Naive thymus-derived CD4-positive, alpha-beta T cell (primary cell): ENCODE measurements around the gene DYNLT2B. TPM values are rescaled to one million over a fixed set of nuclear protein-coding genes. Genes with fewer than 3 reads are reported as not detected.
"Not testable (repeated sequence)": the region's sequence is repeated elsewhere in the genome, so short reads cannot be mapped to it uniquely, and the experiment has no call there.

Experiments used
- ATAC-seq: fragments of 150-1000 bp; cut with Tn5 transposase; 2 replicates; pipeline ENCODE4 v1.10.0; 2021; ENCODE audit warnings: mild to moderate bottlenecking, moderate library complexity
- CTCF ChIA-PET: fragments of 350-600 bp; sonication (Branson Sonifier 250); formaldehyde crosslinking; loops from one replicate; lab custom pipeline; 2021; ENCODE audit warnings: antibody characterized with exemption; lab: Charles Lee
- POLR2A ChIA-PET: fragments of 350-600 bp; sonication (Branson Sonifier 250); formaldehyde crosslinking; loops from one replicate; lab custom pipeline; 2021; ENCODE audit warnings: antibody characterized with exemption, inconsistent platforms; lab: Charles Lee
- DNase-seq, 9 donors: peaks; one replicate each; pipeline versions ENCODE4 v3.0.0 to v3.0.0-alpha.2; 2020 to 2022; ENCODE audit warnings: mixed read lengths in 1 of 9
- H3K27ac ChIP-seq: one replicate; pipeline ENCODE4 v1.7.0; 2013; ENCODE audit warnings: mild to moderate bottlenecking, low read depth, low read length, moderate library complexity
- H3K27me3 ChIP-seq, 2 donors: one replicate each; pipeline ENCODE4 v1.7.0; 2013; ENCODE audit warnings: low read length in 2 of 2, mild to moderate bottlenecking in 2 of 2, moderate library complexity in 2 of 2; ENCODE audit not compliant: control insufficient read depth in 2 of 2, insufficient read depth in 2 of 2
- H3K36me3 ChIP-seq, 3 experiments: 1 replicate in 2 of 3; 2 replicates in 1 of 3; pipeline ENCODE4 v1.7.0; 2013; ENCODE audit warnings: low read length in 3 of 3, mild to moderate bottlenecking in 3 of 3, moderate library complexity in 1 of 3; ENCODE audit not compliant: insufficient read depth in 3 of 3, control insufficient read depth in 2 of 3
- H3K4me1 ChIP-seq, 2 donors: one replicate each; pipeline ENCODE4 v1.7.0; 2013; ENCODE audit warnings: low read length in 2 of 2, mild to moderate bottlenecking in 2 of 2, moderate library complexity in 1 of 2; ENCODE audit not compliant: control insufficient read depth in 2 of 2, insufficient read depth in 2 of 2
- H3K4me3 ChIP-seq: 2 replicates; pipeline ENCODE4 v1.7.0; 2013; ENCODE audit warnings: mild to moderate bottlenecking, low read length
- H3K9me3 ChIP-seq, 3 experiments: 1 replicate in 2 of 3; 2 replicates in 1 of 3; pipeline ENCODE4 v1.7.0; 2013; ENCODE audit warnings: low read length in 3 of 3; ENCODE audit not compliant: control insufficient read depth in 2 of 3
- H3K27ac Mint-ChIP-seq, 9 donors: one replicate each; pipeline ENCODE4 v1.8.0; 2020 to 2022; ENCODE audit warnings: mixed read lengths in 9 of 9, mild to moderate bottlenecking in 8 of 9, moderate library complexity in 5 of 9, inconsistent platforms in 2 of 9
- H3K27me3 Mint-ChIP-seq, 5 donors: one replicate each; pipeline ENCODE4 v1.8.0; 2021 to 2022; ENCODE audit warnings: mixed read lengths in 5 of 5, mild to moderate bottlenecking in 1 of 5
- H3K36me3 Mint-ChIP-seq, 5 donors: one replicate each; pipeline ENCODE4 v1.8.0; 2020 to 2022; ENCODE audit warnings: mixed read lengths in 5 of 5, mild to moderate bottlenecking in 3 of 5, inconsistent platforms in 1 of 5
- H3K4me1 Mint-ChIP-seq, 7 donors: one replicate each; pipeline ENCODE4 v1.8.0; 2020 to 2022; ENCODE audit warnings: mixed read lengths in 7 of 7, mild to moderate bottlenecking in 3 of 7, inconsistent platforms in 1 of 7
- H3K4me3 Mint-ChIP-seq, 10 donors: one replicate each; pipeline ENCODE4 v1.8.0; 2020 to 2022; ENCODE audit warnings: mild to moderate bottlenecking in 10 of 10, mixed read lengths in 10 of 10, moderate library complexity in 6 of 10, inconsistent platforms in 2 of 10
- H3K9me3 Mint-ChIP-seq, 11 donors: one replicate each; pipeline ENCODE4 v1.8.0; 2020 to 2022; ENCODE audit warnings: mixed read lengths in 11 of 11, mild to moderate bottlenecking in 4 of 11, inconsistent platforms in 1 of 11, moderate library complexity in 1 of 11
- intact Hi-C, 2 donors: fragments of 100-400 bp; cut with micrococcal nuclease; formaldehyde crosslinking; loops; one replicate each; pipeline ENCODE4 v1.15.1; 2023
- polyA plus RNA-seq, 2 donors: library from polyadenylated mRNA; unstranded; fragments of 300-500 nt; fragmentation: Illumina TruSeq; gene quantifications; one replicate each; pipeline ENCODE4 v1.2.3, GENCODE V29; 2021
- total RNA-seq, 6 experiments: library from RNA in 5 of 6; stranded (reverse) in 5 of 6; gene quantifications; 1 replicate in 5 of 6; 2 replicates in 1 of 6; pipeline ENCODE4 v1.2.3 and lab custom pipeline; 2021 to 2026

The DYNLT2B gene
- total and polyA plus RNA-seq, 7 experiments from 2014 or later = 3.3 to 20.8 (median 5.1) TPM

DNA sequence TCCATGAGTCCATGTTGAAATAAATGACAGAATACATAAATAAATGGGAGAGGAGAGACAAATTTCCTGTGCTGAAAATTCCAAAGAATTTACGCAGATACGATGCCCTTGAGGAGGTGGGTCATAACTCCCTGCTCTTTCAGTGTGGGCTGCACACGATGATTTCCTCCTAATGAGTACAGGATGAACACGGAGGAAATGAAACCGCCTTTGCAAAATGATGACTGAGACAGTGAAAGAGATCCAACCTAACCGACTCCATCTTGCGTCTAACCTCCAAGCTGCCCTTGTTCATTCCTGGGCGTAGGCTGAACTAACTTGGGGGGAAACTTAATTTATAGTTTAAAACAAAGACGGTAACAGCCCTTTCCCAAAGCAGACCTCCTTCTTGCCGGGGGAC is 15.5 kb downstream of the DYNLT2B start:
- peaks cover 5 to 29% (median 17%) of the 10 kb centered on the region in 5 donors for H3K36me3 Mint-ChIP-seq
- H3K4me1 Mint-ChIP-seq, POLR2A ChIA-PET, CTCF ChIA-PET, H3K4me3 ChIP-seq, H3K27ac ChIP-seq, DNase-seq, H3K36me3 ChIP-seq, H3K27me3 ChIP-seq, ATAC-seq, intact Hi-C loops, H3K27me3 Mint-ChIP-seq, H3K4me3 Mint-ChIP-seq, H3K9me3 ChIP-seq, H3K4me1 ChIP-seq, H3K9me3 Mint-ChIP-seq, H3K27ac Mint-ChIP-seq: not testable (repeated sequence)

GRCh38 chr3:196298521-196298920 is 19.5 kb downstream of the DYNLT2B start:
- Histone ChIP-seq H3K27me3 (no peaks in the 10 kb centered on the region), H3K4me3 (no peak overlapping the region), H3K27ac (no peak overlapping the region), H3K9me3 (no peaks in the 10 kb centered on the region), H3K36me3 (no peaks in the 10 kb centered on the region), H3K4me1 (no peaks in the 10 kb centered on the region)
- H3K9me3 Mint-ChIP-seq = no peaks in the 10 kb centered on the region
- ChIA-PET POLR2A (interaction anchor here (1.2 kb wide), 1 partner anchor 10 kb away, joined by 3 read pairs; no protein-coding TSS in a partner anchor), CTCF (interaction anchor here (1.2 kb wide), 1 partner anchor 271 kb away, joined by 4 read pairs; no protein-coding TSS in a partner anchor)
- intact Hi-C loops = no loop called here
- DNase-seq (no peak), ATAC-seq (no peak)
- no peaks in the 10 kb centered on the region for H3K4me1 Mint-ChIP-seq
- no peak overlapping the region for H3K4me3 Mint-ChIP-seq
- H3K27ac Mint-ChIP-seq = no peak overlapping the region
- H3K36me3 Mint-ChIP-seq = peaks cover 5 to 25% (median 16%) of the 10 kb centered on the region in 5 donors
- H3K27me3 Mint-ChIP-seq = no peaks in the 10 kb centered on the region

- H3K4me1 ChIP-seq = no peaks in the 10 kb centered on the region
- H3K27ac ChIP-seq = no peak overlapping the region
Observed at GRCh38 chr3:196292286-196292923, 25.6 kb downstream of the DYNLT2B start.

GRCh38 chr3:196288141-196288460 is 29.9 kb downstream of the DYNLT2B start:
- Mint-ChIP-seq H3K4me3 (peak overlapping the region; percentile 98 to 100 (median 99)), H3K27ac (peak overlapping the region in 7 of 9 donors; percentile 59 to 98 (median 95)), H3K27me3 (peaks cover 0 to 2% (median 0%) of the 10 kb centered on the region in 5 donors), H3K4me1 (peaks cover 20 to 56% (median 46%) of the 10 kb centered on the region in 7 donors), H3K9me3 (no peaks in the 10 kb centered on the region), H3K36me3 (peaks cover 0 to 16% (median 4%) of the 10 kb centered on the region in 5 donors)
- no peaks in the 10 kb centered on the region for H3K27me3 ChIP-seq
- intact Hi-C loops = no loop called here
- ChIA-PET POLR2A (interaction anchor here (0.6 to 3.5 kb wide), 4 partner anchors 10 to 30 kb away, joined by 3 to 22 read pairs (median 3); partner anchors contain the start of gene DYNLT2B), CTCF (no interaction called here)
- DNase-seq (peak in 3 of 9 donors; percentile 22 to 41 (median 33)), ATAC-seq (no peak)
- peaks cover 12 to 15% of the 10 kb centered on the region in 2 donors for H3K4me1 ChIP-seq
- no peaks in the 10 kb centered on the region for H3K9me3 ChIP-seq
- H3K36me3 ChIP-seq = peaks cover 0 to 10% (median 0%) of the 10 kb centered on the region in 3 experiments
- H3K4me3 ChIP-seq = peak overlapping the region; percentile 99
- H3K27ac ChIP-seq = peak overlapping the region; percentile 84

More at GRCh38 chr3:196292286-196292923, 25.6 kb downstream of the DYNLT2B start:
- H3K9me3 ChIP-seq = no peaks in the 10 kb centered on the region
- ATAC-seq (no peak), DNase-seq (no peak)
- intact Hi-C loops = no loop called here
- H3K36me3 ChIP-seq = peaks cover 0 to 6% (median 0%) of the 10 kb centered on the region in 3 experiments
- Mint-ChIP-seq H3K9me3 (no peaks in the 10 kb centered on the region), H3K27me3 (peaks cover 0 to 2% (median 0%) of the 10 kb centered on the region in 5 donors), H3K27ac (peak overlapping the region in 3 of 9 donors; percentile 19 to 51 (median 26)), H3K4me3 (no peak overlapping the region), H3K36me3 (peaks cover 0 to 10% (median 4%) of the 10 kb centered on the region in 5 donors), H3K4me1 (peaks cover 1 to 17% (median 11%) of the 10 kb centered on the region in 7 donors)
- ChIA-PET CTCF (no interaction called here), POLR2A (no interaction called here)
- no peaks in the 10 kb centered on the region for H3K27me3 ChIP-seq
- H3K4me3 ChIP-seq = no peak overlapping the region

DNA sequence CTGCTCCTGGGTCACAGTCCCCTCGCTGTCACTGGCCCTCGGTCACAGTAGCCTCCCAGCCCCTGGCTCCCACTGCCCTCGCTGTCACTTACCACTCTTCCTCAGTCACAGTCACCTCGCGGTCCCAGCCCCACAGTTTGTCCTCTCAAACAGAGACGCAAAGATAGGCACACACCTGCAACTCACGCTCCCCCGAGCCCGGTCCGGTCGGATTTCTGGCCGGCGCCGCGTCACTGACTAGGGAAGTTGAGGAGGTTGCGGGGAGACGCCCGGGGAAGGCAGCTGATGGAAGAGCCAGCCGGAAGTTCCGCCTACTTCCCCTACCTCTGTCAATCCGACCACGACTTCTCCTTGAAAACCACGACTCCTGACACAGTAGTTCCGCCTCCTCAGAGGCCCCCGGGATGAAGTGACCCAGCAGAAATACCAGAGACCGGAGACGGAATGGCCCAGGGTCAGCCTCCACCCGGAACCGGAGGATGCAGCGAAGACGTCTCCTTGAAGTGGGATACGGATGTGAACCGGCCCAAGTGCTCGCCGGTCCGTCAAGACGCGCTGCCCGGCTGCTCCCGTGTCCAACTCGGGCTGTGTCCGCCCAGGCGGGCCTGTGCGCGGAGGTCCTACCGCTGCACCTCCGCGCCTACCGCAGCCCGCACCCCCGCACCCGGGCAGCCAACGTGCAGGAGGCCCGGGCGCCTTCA is 30.4 kb downstream of the DYNLT2B start, which contains the start of gene PCYT1A:
PCYT1A (minus strand) TSS at position 287 of the 701 bp plus-strand sequence. CDS start 17,195 bp downstream, outside the sequence.
- ChIA-PET POLR2A (interaction anchor here (0.5 to 3.5 kb wide), 4 partner anchors 11 to 30 kb away, joined by 3 to 22 read pairs (median 3); partner anchors contain the start of gene DYNLT2B), CTCF (no interaction called here)
- Histone ChIP-seq H3K27ac (peak within 1 kb of the TSS; percentile 84), H3K4me3 (peak within 1 kb of the TSS; percentile 99), H3K4me1 (peaks cover 12 to 15% of the 10 kb centered on the region in 2 donors), H3K9me3 (no peaks in the 10 kb centered on the region), H3K36me3 (peaks cover 0 to 10% (median 0%) of the 10 kb centered on the region in 3 experiments), H3K27me3 (no peaks in the 10 kb centered on the region)
- peak within 1 kb of the TSS; percentile 98 to 100 (median 99) for H3K4me3 Mint-ChIP-seq
- H3K27me3 Mint-ChIP-seq = peaks cover 0 to 2% (median 0%) of the 10 kb centered on the region in 5 donors
- peaks cover 20 to 56% (median 46%) of the 10 kb centered on the region in 7 donors for H3K4me1 Mint-ChIP-seq
- intact Hi-C loops = loop anchor here (1.0 kb wide), 7 partner anchors 8 to 580 kb away; partner anchors contain the start of genes DYNLT2B (in 2 of the 2), RNF168 (in 1 of the 2), SENP5 (in 1 of the 2) and UBXN7 (in 1 of the 2)
- DNase-seq (peak; percentile 48 to 75 (median 65)), ATAC-seq (peak; percentile 93)
- peak within 1 kb of the TSS; percentile 92 to 98 (median 97) for H3K27ac Mint-ChIP-seq
- no peaks in the 10 kb centered on the region for H3K9me3 Mint-ChIP-seq
- H3K36me3 Mint-ChIP-seq = peaks cover 0 to 15% (median 4%) of the 10 kb centered on the region in 5 donors

GRCh38 chr3:196287090-196287439 is 31.0 kb downstream of the DYNLT2B start:
- CTCF ChIA-PET = no interaction called here
- H3K9me3 ChIP-seq = no peaks in the 10 kb centered on the region

More at GRCh38 chr3:196287090-196287439, 31.0 kb downstream of the DYNLT2B start:
- ATAC-seq (peak; percentile 26), DNase-seq (peak in 3 of 9 donors; percentile 4 to 32 (median 5))
- intact Hi-C loops = loop anchor here (1.0 kb wide), 7 partner anchors 8 to 580 kb away; partner anchors contain the start of genes DYNLT2B (in 2 of the 2), RNF168 (in 1 of the 2), SENP5 (in 1 of the 2) and UBXN7 (in 1 of the 2)
- Mint-ChIP-seq H3K9me3 (no peaks in the 10 kb centered on the region), H3K27me3 (peaks cover 0 to 2% (median 0%) of the 10 kb centered on the region in 5 donors), H3K27ac (peak overlapping the region; percentile 92 to 98 (median 97)), H3K4me1 (peaks cover 20 to 58% (median 49%) of the 10 kb centered on the region in 7 donors), H3K4me3 (peak overlapping the region; percentile 98 to 100 (median 99)), H3K36me3 (peaks cover 0 to 16% (median 4%) of the 10 kb centered on the region in 5 donors)
- POLR2A ChIA-PET = interaction anchor here (0.5 to 3.5 kb wide), 3 partner anchors 10 to 31 kb away, joined by 3 to 22 read pairs (median 3); partner anchors contain the start of gene DYNLT2B
- peak overlapping the region; percentile 99 for H3K4me3 ChIP-seq
- H3K27me3 ChIP-seq = no peaks in the 10 kb centered on the region
- peak overlapping the region; percentile 84 for H3K27ac ChIP-seq
- H3K36me3 ChIP-seq = peaks cover 0 to 10% (median 0%) of the 10 kb centered on the region in 3 experiments
- peaks cover 12 to 15% of the 10 kb centered on the region in 2 donors for H3K4me1 ChIP-seq
